ENCODE data around the gene SOX8. TPM values are rescaled to one million over a fixed set of nuclear protein-coding genes. Genes with fewer than 3 reads are reported as not detected.
"Not testable (repeated sequence)": the region's sequence is repeated elsewhere in the genome, so short reads cannot be mapped to it uniquely, and the experiment has no call there.

The SOX8 gene
- total and polyA plus RNA-seq, 2 donors (not counting 1 experiment from before 2014, with no cell fraction given) = 0.03 TPM; not detected in 1

GRCh38 chr16:947255-947921 lies 34.2 kb upstream of the SOX8 start:
- no peaks in the 10 kb centered on the region for H3K36me3 ChIP-seq (ENCODE audit: control insufficient read depth, insufficient read depth, low read length)
- no peak overlapping the region for H3K9ac ChIP-seq (ENCODE audit: insufficient read depth, low read length)
- TF ChIP-seq EZH2 (IDR thresholded peaks at IDR 0.05; ENCODE audit: low read length, missing control alignments) = no peak
- TF ChIP-seq, protein P1, sequence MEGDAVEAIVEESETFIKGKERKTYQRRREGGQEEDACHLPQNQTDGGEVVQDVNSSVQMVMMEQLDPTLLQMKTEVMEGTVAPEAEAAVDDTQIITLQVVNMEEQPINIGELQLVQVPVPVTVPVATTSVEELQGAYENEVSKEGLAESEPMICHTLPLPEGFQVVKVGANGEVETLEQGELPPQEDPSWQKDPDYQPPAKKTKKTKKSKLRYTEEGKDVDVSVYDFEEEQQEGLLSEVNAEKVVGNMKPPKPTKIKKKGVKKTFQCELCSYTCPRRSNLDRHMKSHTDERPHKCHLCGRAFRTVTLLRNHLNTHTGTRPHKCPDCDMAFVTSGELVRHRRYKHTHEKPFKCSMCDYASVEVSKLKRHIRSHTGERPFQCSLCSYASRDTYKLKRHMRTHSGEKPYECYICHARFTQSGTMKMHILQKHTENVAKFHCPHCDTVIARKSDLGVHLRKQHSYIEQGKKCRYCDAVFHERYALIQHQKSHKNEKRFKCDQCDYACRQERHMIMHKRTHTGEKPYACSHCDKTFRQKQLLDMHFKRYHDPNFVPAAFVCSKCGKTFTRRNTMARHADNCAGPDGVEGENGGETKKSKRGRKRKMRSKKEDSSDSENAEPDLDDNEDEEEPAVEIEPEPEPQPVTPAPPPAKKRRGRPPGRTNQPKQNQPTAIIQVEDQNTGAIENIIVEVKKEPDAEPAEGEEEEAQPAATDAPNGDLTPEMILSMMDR (conservative IDR thresholded peaks at IDR 0.05 in 1 of 2, IDR thresholded peaks at IDR 0.05 in 1 of 2; ENCODE audit: low read depth in 1 of 2, low read length in 2 of 2) = no peak
- DNase-seq (ENCODE audit: low read depth in 2 of 2) = no peak
- no peaks in the 10 kb centered on the region for H4K20me1 ChIP-seq (ENCODE audit: control insufficient read depth, extremely low read depth, insufficient read depth, low read length)
- H3K9me3 ChIP-seq (ENCODE audit: control insufficient read depth, insufficient read depth, low read depth, low read length) = no peaks in the 10 kb centered on the region
- H3K27me3 ChIP-seq (ENCODE audit: control insufficient read depth, insufficient read depth, low read length) = no peaks in the 10 kb centered on the region
- no peak overlapping the region for H3K4me2 ChIP-seq (ENCODE audit: extremely low read depth, insufficient read depth, low read length)
- no peaks in the 10 kb centered on the region for H3K79me2 ChIP-seq (ENCODE audit: control insufficient read depth, insufficient read depth, low read length)
- no peaks in the 10 kb centered on the region for H3K4me1 ChIP-seq (ENCODE audit: control insufficient read depth, extremely low read depth, insufficient read depth, low read length)
- no peak overlapping the region for H3K4me3 ChIP-seq (replicated peaks in 1 of 4; ENCODE audit: control extremely low read depth in 1 of 4, insufficient read depth in 1 of 4, low read depth in 3 of 4, low read length in 4 of 4)
- H2AFZ ChIP-seq (ENCODE audit: low read length) = no peak overlapping the region
- H3K27ac ChIP-seq (ENCODE audit: insufficient read depth, low read length) = no peak overlapping the region

DNA sequence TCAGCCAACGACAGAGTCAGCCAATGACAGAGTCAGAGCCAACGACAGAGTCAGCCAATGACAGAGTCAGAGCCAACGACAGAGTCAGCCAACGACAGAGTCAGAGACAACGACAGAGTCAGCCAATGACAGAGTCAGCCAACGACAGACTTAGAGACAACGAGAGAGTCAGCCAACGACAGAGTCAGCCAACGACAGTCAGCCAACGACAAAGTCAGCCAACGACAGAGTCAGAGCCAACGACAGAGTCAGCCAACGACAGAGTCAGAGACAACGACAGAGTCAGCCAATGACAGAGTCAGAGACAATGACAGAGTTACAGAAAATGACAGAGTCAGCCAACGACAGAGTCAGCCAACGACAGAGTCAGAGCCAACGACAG lies 33.7 kb upstream of the SOX8 start:
- not testable (repeated sequence) for H3K27ac ChIP-seq (ENCODE audit: insufficient read depth, low read length); H4K20me1 ChIP-seq (ENCODE audit: control insufficient read depth, extremely low read depth, insufficient read depth, low read length); H3K4me1 ChIP-seq (ENCODE audit: control insufficient read depth, extremely low read depth, insufficient read depth, low read length); H3K79me2 ChIP-seq (ENCODE audit: control insufficient read depth, insufficient read depth, low read length); H3K9me3 ChIP-seq (ENCODE audit: control insufficient read depth, insufficient read depth, low read depth, low read length); DNase-seq (ENCODE audit: low read depth in 2 of 2); H3K4me3 ChIP-seq (replicated peaks in 1 of 4; ENCODE audit: control extremely low read depth in 1 of 4, insufficient read depth in 1 of 4, low read depth in 3 of 4, low read length in 4 of 4); H3K36me3 ChIP-seq (ENCODE audit: control insufficient read depth, insufficient read depth, low read length); H3K27me3 ChIP-seq (ENCODE audit: control insufficient read depth, insufficient read depth, low read length); H3K4me2 ChIP-seq (ENCODE audit: extremely low read depth, insufficient read depth, low read length); H3K9ac ChIP-seq (ENCODE audit: insufficient read depth, low read length); H2AFZ ChIP-seq (ENCODE audit: low read length)

GRCh38 chr16:948767-949166 lies 32.8 kb upstream of the SOX8 start:
- not testable (repeated sequence) for H3K27me3 ChIP-seq (ENCODE audit: control insufficient read depth, insufficient read depth, low read length); H3K4me2 ChIP-seq (ENCODE audit: extremely low read depth, insufficient read depth, low read length); H3K4me1 ChIP-seq (ENCODE audit: control insufficient read depth, extremely low read depth, insufficient read depth, low read length); H3K27ac ChIP-seq (ENCODE audit: insufficient read depth, low read length); H3K4me3 ChIP-seq (replicated peaks in 1 of 4; ENCODE audit: control extremely low read depth in 1 of 4, insufficient read depth in 1 of 4, low read depth in 3 of 4, low read length in 4 of 4); DNase-seq (ENCODE audit: low read depth in 2 of 2); H3K9me3 ChIP-seq (ENCODE audit: control insufficient read depth, insufficient read depth, low read depth, low read length); H3K36me3 ChIP-seq (ENCODE audit: control insufficient read depth, insufficient read depth, low read length); H4K20me1 ChIP-seq (ENCODE audit: control insufficient read depth, extremely low read depth, insufficient read depth, low read length); H3K79me2 ChIP-seq (ENCODE audit: control insufficient read depth, insufficient read depth, low read length); H3K9ac ChIP-seq (ENCODE audit: insufficient read depth, low read length); H2AFZ ChIP-seq (ENCODE audit: low read length)

- H3K9ac ChIP-seq (ENCODE audit: insufficient read depth, low read length); DNase-seq (ENCODE audit: low read depth in 2 of 2); H3K4me3 ChIP-seq (replicated peaks in 1 of 4; ENCODE audit: control extremely low read depth in 1 of 4, insufficient read depth in 1 of 4, low read depth in 3 of 4, low read length in 4 of 4); H3K79me2 ChIP-seq (ENCODE audit: control insufficient read depth, insufficient read depth, low read length); H3K36me3 ChIP-seq (ENCODE audit: control insufficient read depth, insufficient read depth, low read length); H2AFZ ChIP-seq (ENCODE audit: low read length); H4K20me1 ChIP-seq (ENCODE audit: control insufficient read depth, extremely low read depth, insufficient read depth, low read length); H3K9me3 ChIP-seq (ENCODE audit: control insufficient read depth, insufficient read depth, low read depth, low read length); H3K27me3 ChIP-seq (ENCODE audit: control insufficient read depth, insufficient read depth, low read length); H3K4me1 ChIP-seq (ENCODE audit: control insufficient read depth, extremely low read depth, insufficient read depth, low read length); H3K4me2 ChIP-seq (ENCODE audit: extremely low read depth, insufficient read depth, low read length); H3K27ac ChIP-seq (ENCODE audit: insufficient read depth, low read length): not testable (repeated sequence)
Observed at GRCh38 chr16:950733-951573, 30.6 kb upstream of the SOX8 start.

Measured in fibroblast of lung (primary cell).